B cell (primary cell): Measurements from ENCODE around the gene GLRX. TPM values are rescaled to one million over a fixed set of nuclear protein-coding genes. Genes with fewer than 3 reads are reported as not detected.

Experiments used
- ATAC-seq: fragments of 200-7000 bp; cut with Tn5 transposase; one replicate; pipeline ENCODE4 v1.10.0; 2021; ENCODE audit warnings: low read depth, mild to moderate bottlenecking, moderate number of reproducible peaks, moderate library complexity
- CTCF ChIA-PET: fragments of 350-600 bp; sonication (Branson Sonifier 250); formaldehyde crosslinking; loops from one replicate; lab custom pipeline; 2021; ENCODE audit warnings: antibody characterized with exemption, inconsistent platforms; lab: Charles Lee
- POLR2A ChIA-PET: fragments of 350-600 bp; sonication (Branson Sonifier 250); formaldehyde crosslinking; loops from one replicate; lab custom pipeline; 2021; ENCODE audit warnings: antibody characterized with exemption; lab: Charles Lee
- DNase-seq: peaks from one replicate; pipeline ENCODE4 v3.0.0; 2013
- H2AFZ ChIP-seq: 2 replicates; pipeline ENCODE4 v1.6.1; 2012; ENCODE audit warnings: mild to moderate bottlenecking, low read depth, low read length; ENCODE audit not compliant: insufficient read depth, poor library complexity, severe bottlenecking
- H3K27ac ChIP-seq, 2 donors: 1 replicate in 1 of 2; 2 replicates in 1 of 2; pipeline ENCODE4 v1.5.1; 2012 to 2013; ENCODE audit warnings: low read length in 2 of 2, mild to moderate bottlenecking in 2 of 2, moderate library complexity in 1 of 2
- H3K27me3 ChIP-seq, 4 experiments: fragments of 200-600 bp in 1 of 4; sonication (generic) in 1 of 4; replicated peaks in 1 of 4; 1 replicate in 2 of 4; 2 replicates in 2 of 4; pipeline versions ENCODE4 v1.6.1 to v1.7.0; 2013 to 2016; ENCODE audit warnings: low read length in 3 of 4, mild to moderate bottlenecking in 2 of 4, mixed read lengths in 1 of 4, moderate library complexity in 1 of 4; ENCODE audit not compliant: insufficient read depth in 4 of 4, control insufficient read depth in 3 of 4; ENCODE audit errors: control extremely low read depth in 1 of 4
- H3K36me3 ChIP-seq, 2 experiments: replicated peaks in 1 of 2; 1 replicate in 1 of 2; 2 replicates in 1 of 2; pipeline versions ENCODE4 v1.6.1 to v1.7.1; 2013; ENCODE audit warnings: low read length in 1 of 2; ENCODE audit not compliant: insufficient read depth in 2 of 2, control insufficient read depth in 1 of 2; ENCODE audit errors: control extremely low read depth in 1 of 2, extremely low read depth in 1 of 2
- H3K4me1 ChIP-seq, 2 donors: fragments of 200-600 bp in 1 of 2; sonication (generic) in 1 of 2; 1 replicate in 1 of 2; 2 replicates in 1 of 2; pipeline versions ENCODE4 v1.5.1 to v1.6.1; 2013 to 2017; ENCODE audit warnings: low read length in 2 of 2; ENCODE audit not compliant: control insufficient read depth in 2 of 2, insufficient read depth in 2 of 2
- H3K4me2 ChIP-seq: replicated peaks from 2 replicates; pipeline ENCODE3; 2012; ENCODE audit warnings: mild to moderate bottlenecking, low read depth, low read length; ENCODE audit not compliant: poor library complexity, severe bottlenecking
- H3K4me3 ChIP-seq, 5 experiments: fragments of 200-600 bp in 1 of 5; sonication (generic) in 1 of 5; 1 replicate in 3 of 5; 2 replicates in 2 of 5; pipeline versions ENCODE4 v1.5.1 to v1.7.0; 2011 to 2016; ENCODE audit warnings: low read length in 4 of 5, mild to moderate bottlenecking in 4 of 5, low read depth in 2 of 5, control low read depth in 1 of 5, moderate library complexity in 1 of 5; ENCODE audit not compliant: insufficient read depth in 1 of 5; ENCODE audit errors: control extremely low read depth in 1 of 5, extremely low read depth in 1 of 5
- H3K79me2 ChIP-seq: fragments of 200-600 bp; sonication (generic); one replicate; pipeline ENCODE4 v1.6.0; 2016; ENCODE audit warnings: low read length; ENCODE audit not compliant: control insufficient read depth, insufficient read depth
- H3K9ac ChIP-seq: fragments of 200-600 bp; sonication (generic); 2 replicates; pipeline ENCODE4 v1.6.1; 2017; ENCODE audit warnings: mild to moderate bottlenecking, low read length, moderate library complexity
- H3K9me3 ChIP-seq, 3 donors: one replicate each; pipeline versions ENCODE4 v1.6.1 to v1.7.1; 2013; ENCODE audit warnings: low read length in 2 of 3; ENCODE audit not compliant: control insufficient read depth in 2 of 3, insufficient read depth in 1 of 3; ENCODE audit errors: control extremely low read depth in 1 of 3
- H4K20me1 ChIP-seq: 2 replicates; pipeline ENCODE4 v1.6.0; 2012; ENCODE audit warnings: mild to moderate bottlenecking, low read length; ENCODE audit not compliant: insufficient read depth, control insufficient read depth, poor library complexity, severe bottlenecking
- H3K27ac Mint-ChIP-seq: one replicate; pipeline ENCODE4 v1.8.0; 2021; ENCODE audit warnings: mixed read lengths
- H3K27me3 Mint-ChIP-seq: one replicate; pipeline ENCODE4 v1.8.0; 2021; ENCODE audit warnings: mixed read lengths
- H3K4me1 Mint-ChIP-seq: one replicate; pipeline ENCODE4 v1.8.0; 2021; ENCODE audit warnings: mixed read lengths
- H3K4me3 Mint-ChIP-seq: one replicate; pipeline ENCODE4 v1.8.0; 2021; ENCODE audit warnings: mixed read lengths
- H3K9me3 Mint-ChIP-seq: one replicate; pipeline ENCODE4 v1.8.0; 2022; ENCODE audit warnings: mixed read lengths; ENCODE audit not compliant: insufficient read depth
- CTCF ChIP-seq: fragments of 200-600 bp; IDR thresholded peaks from one replicate; pipeline ENCODE4 v1.8.0; 2022; ENCODE audit warnings: antibody characterized with exemption, mild to moderate bottlenecking
- EZH2 ChIP-seq: IDR thresholded peaks from 2 replicates; pipeline ENCODE4 v1.6.1; 2012; ENCODE audit warnings: borderline replicate concordance, low read depth, mild to moderate bottlenecking, moderate library complexity, low read length; ENCODE audit not compliant: insufficient read depth, poor library complexity, severe bottlenecking
- WGBS: methylation state at CpG from one replicate; pipeline ENCODE4 v1.1.5; 2013; ENCODE audit warnings: missing lambda C conversion rate; ENCODE audit not compliant: insufficient coverage; 5-methylcytosine and 5-hydroxymethylcytosine counted together
- intact Hi-C: fragments of 100-400 bp; cut with micrococcal nuclease; formaldehyde crosslinking; loops from one replicate; pipeline ENCODE4 v1.10.0; 2022
- polyA plus RNA-seq: library from polyadenylated mRNA; depleted of rRNA; stranded (reverse); fragments of >200 nt; gene quantifications from 2 replicates; pipeline ENCODE4 v1.2.3, GENCODE V29; 2012
- total RNA-seq, 2 donors: library from RNA; stranded (reverse); fragments of 120-200 nt in 1 of 2; gene quantifications; 1 replicate in 1 of 2; 2 replicates in 1 of 2; pipeline versions ENCODE4 v1.2.3 to v1.2.4, GENCODE V29; 2013 to 2022

The GLRX gene
- total and polyA plus RNA-seq, 2 donors (not counting 1 experiment from before 2014, with no cell fraction given) = 44.6 to 54.8 TPM

GRCh38 chr5:95841914-95842812 lies 19.6 kb upstream of the GLRX start:
- H3K9me3 Mint-ChIP-seq = no peaks in the 10 kb centered on the region
- H3K27me3 ChIP-seq = no peaks in the 10 kb centered on the region
- H3K79me2 ChIP-seq = no peaks in the 10 kb centered on the region
- no peaks in the 10 kb centered on the region for H4K20me1 ChIP-seq
- H3K4me3 Mint-ChIP-seq = no peak overlapping the region
- ATAC-seq (no peak), DNase-seq (no peak)
- no peaks in the 10 kb centered on the region for H3K27me3 Mint-ChIP-seq
- ChIA-PET POLR2A (interaction anchor here (0.5 kb wide), 1 partner anchor 59 kb away, joined by 3 read pairs; no protein-coding TSS in a partner anchor), CTCF (interaction anchor here (1.2 to 22.8 kb wide), 5 partner anchors 10 to 197 kb away, joined by 4 to 748 read pairs (median 127); partner anchors contain the start of genes GLRX and RFESD)
- no peak overlapping the region for H2AFZ ChIP-seq
- H3K9ac ChIP-seq = no peak overlapping the region
- H3K9me3 ChIP-seq = no peaks in the 10 kb centered on the region
- H3K4me1 Mint-ChIP-seq = peaks cover 30% of the 10 kb centered on the region
- no peak for TF ChIP-seq CTCF
- no peak for TF ChIP-seq EZH2
- no peak overlapping the region for H3K4me3 ChIP-seq
- 90% methylated on average over 4 of the region's 8 CpGs for WGBS
- intact Hi-C loops = loop anchor here (2.0 kb wide), 1 partner anchor 19 kb away; the partner anchor contains the start of gene GLRX
- no peak overlapping the region for H3K27ac ChIP-seq
- H3K27ac Mint-ChIP-seq = no peak overlapping the region
- H3K4me2 ChIP-seq = no peak overlapping the region
- H3K36me3 ChIP-seq = no peaks in the 10 kb centered on the region
- peaks cover 16 to 18% of the 10 kb centered on the region in 2 donors for H3K4me1 ChIP-seq
